GM19468 (cell line): ENCODE results near the gene MROH8.

Source experiments
- ATAC-seq: cut with Tn5 transposase; IDR thresholded peaks from one replicate; pipeline ENCODE4 v1.9.1; 2021; ENCODE audit warnings: mild to moderate bottlenecking, moderate library complexity, moderate number of reproducible peaks; ENCODE audit not compliant: unreplicated experiment; ENCODE audit errors: extremely low read depth

The MROH8 gene

DNA sequence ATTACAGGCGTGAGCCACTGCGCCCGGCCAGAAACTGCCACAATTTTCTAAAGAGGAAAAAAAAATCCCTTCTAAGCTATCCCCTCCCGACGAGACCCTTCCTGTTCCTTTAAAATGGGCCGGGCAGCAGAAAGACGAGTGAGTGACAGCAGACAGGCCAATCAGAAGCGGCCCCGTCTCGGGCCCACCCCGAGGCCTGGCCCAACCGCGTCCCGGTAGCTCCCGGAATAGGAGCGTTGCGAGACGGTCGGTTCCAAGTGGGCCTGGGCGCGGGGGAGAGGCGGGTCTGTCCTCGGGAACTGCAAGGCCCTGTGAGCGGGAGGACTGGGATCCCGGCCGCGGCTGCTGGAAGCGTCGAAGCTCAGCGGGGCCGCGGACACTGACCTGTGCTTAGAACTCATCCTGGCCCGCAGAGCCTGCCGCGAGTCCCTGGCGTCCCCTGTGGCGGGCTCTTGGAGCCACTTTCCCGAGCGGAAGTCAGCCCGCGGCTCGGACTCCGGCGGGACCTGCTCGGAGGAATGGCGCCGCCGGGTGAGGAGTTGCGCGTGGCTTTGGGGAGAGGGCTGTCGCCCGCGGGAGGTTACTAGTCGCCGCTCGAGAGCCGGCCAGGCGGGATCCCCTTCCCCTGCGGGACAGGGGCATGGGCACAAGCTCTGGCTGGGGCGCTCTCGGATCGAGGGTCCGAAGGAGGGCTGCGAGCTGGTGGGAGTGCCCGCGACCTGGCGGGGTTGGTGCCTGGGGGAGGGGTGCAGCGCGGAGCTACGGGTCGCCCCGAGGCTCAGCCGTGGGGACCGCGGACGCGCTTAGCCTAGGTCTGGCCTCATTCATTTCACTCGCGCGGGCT, at the start of gene MROH8, which contains the start of gene RPN2:
TSS of gene MROH8 (minus strand) at position 710 of the 844 bp plus-strand sequence.
TSS of gene RPN2 (plus strand) at position 492 of the 844 bp plus-strand sequence. CDS start at position 519, 27 bp downstream.
- peak; percentile 55 for ATAC-seq

DNA sequence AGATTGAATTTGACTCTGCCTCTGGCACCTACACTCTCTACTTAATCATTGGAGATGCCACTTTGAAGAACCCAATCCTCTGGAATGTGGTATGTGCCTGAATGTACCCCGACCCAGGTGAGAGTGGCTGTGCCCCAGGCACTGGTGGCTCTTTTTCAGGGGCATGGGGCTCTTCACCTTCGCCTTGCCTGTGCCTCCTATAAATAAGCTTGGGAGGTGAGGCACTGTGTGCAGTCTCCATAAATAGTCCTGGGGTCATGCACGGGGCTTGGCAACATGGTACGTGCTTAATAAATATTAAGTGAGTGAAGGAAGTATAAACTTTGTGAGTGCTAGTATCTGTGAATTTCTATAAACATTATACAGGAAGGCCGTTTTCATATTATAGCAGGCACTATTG, 49.3 kb upstream of the MROH8 start:
- ATAC-seq, result no peak

DNA sequence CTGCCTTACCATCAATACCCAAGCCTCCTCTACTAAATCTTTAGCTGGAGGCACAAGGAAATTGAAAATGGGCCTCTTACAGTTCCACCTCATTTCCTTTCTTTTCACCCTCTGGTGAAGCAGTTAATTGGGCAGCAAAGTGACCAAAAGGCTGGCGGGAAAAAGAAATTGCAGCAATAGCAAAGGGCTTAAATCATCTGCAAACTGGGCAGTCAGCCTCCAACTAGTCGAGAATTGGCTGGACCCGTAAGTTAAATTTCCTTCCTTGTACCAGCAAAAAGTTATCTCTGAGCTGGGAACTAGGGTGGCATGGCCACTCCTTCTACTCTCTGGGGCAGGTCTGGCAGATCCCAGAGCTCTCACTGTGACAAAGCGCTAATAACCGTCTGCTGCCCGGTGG, 48.7 kb upstream of the MROH8 start:
- ATAC-seq, result no peak

DNA sequence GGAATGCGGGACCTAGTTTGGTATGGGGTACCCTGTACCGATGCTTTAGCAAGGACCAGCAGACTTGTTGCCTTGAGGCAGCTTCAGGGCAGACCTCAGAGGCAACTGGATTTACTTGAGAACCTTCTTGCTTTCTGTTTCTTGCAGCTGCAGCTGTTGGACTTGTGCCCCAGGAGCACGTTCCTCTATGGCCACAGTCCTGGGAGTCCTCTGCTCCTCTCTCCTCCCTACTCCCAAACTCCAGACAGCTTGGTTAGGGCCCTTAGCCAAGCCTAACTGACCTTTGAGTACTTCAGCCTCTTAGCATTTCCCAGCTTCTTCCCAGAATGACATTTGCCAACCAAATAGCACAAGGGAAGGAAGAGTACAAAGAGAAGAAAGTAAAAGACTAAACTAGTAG, 47.5 kb upstream of the MROH8 start:
- ATAC-seq, result no peak

DNA sequence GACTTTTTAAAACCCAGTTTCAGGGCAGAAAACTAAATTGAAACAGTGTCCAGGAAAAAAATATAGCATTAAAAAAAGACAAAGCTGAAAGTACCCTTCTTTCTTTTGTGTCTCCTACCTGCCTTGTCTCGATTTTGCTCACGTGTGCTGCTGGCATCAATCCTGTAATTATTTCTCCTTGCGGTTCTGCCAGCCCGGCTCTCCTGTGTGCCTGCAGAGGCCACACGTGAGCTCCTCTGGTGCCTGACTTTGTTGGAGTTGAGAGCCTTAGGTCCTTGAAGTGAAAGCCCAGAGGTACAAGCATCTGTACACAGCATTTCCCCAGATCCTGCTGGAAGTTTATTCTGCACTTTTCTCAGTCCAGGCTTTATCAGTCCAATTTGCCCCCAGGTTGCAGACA, 45.8 kb upstream of the MROH8 start:
- ATAC-seq, result no peak

DNA sequence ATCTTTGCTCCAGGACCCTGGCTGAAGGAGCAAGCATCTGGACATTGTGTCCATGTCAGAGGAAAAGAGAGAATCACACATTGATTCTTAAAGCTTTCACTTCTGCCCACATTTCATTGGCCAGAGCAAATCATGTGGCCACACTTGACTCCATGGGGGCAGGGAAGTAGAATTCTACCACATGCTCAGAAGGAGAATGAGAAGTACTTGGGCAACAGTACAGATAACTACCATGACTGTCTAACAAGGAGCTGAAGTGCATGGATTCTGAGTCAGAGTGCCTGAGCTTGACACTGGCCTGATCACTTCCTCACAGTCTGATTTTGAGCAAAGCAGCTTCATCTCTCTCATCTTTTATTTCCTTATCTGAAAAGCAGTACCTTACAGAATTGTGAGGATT, 43.7 kb upstream of the MROH8 start:
- ATAC-seq, result no peak

DNA sequence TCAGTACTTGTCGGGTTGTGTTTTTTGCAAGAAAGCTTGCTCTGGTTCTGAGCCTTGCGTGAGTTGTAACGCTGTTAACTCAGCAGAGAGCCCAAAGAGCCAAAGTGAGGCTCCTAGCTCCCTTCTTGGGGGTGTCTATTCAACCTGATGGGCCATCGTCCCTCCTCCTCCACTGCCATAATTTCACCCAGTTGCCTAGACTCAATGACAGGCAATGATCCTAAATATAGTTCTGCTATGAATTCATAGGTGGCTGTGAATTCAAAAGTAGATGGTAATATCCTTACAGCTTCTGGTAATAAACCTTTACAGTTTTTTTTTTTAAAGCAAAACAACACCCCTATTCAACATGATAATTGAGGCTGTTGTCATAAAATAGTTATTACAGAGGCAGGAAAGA, 42.7 kb upstream of the MROH8 start:
- ATAC-seq, result no peak

DNA sequence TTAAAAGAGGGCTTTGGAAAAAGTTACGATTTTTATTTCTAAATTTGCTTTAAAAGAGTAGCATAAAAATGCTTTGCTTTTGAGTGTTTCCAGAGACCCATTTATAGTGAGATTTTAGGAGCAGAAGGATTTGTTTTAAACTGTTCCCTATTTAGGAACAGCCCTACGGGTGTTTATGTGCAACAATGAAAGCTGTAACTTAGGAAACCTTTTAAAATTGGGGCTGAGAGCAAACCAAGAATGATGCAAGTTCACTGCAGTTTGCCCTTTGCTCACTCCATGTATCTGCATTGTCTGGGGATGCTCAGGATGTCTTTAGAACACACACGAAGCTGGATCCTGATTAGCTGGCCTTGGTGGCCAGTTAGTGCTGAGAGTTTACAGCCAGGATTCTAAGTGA, 41.4 kb upstream of the MROH8 start:
- ATAC-seq, result no peak

DNA sequence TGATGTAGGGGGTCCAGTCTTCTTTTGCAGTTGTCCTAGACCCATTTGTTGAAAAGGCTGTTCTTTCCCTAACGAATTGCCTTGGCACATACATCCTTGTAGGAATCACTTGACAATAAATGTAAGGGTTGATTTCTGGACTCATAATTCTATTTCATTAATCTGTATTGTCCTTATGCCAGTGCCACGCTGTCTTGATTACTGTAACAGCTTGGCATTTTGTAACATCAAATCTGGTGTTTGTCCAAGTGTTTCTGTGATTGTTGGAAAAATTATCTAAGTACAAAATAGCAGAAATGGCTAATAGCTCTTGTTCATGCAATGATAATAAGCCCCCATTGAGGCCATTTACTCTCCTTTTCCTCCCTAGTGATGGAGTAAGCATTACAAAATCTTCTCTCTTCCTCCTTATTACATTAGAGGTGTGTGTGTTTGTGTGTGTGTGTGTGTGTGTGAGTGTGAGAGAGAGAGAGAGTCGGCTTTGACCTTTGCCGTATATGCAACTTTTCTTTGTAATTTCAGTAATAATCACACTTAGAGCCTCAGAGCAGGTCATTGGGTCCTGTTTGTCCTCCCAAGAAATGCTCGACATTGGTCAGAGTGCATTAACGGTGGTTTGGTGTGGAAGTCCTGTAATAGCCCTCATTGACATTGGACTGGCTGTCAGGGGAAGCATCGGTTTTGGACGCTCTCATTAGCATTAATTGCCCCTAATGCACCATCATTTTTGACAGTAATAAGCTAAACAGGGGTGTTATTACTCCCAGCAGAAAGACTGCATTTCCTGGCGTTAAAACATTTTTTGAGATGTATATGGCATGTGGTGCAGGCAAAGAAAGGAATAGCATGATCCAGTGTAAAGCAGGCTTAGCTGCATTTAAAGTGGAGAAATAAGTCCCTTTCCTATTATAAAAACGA, 40.7 kb upstream of the MROH8 start:
- ATAC-seq, result no peak

DNA sequence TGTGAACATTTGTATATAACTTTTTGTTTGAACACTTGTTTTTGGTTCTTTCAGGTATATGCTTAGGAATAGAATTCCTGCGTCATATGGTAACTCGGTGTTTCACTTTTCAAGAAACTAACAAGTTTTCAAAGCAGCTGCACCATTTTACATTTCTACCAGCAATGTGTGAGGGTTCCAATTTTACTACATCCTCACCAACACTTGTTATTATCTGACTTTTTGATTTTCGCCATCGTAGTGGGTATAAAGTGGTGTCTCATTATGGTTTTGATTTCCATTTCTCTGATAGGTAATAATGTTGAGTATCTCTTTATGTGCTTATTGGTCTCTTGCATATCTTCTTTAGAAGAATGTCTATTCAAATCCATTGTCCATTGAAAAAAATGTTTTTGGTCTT, 39.6 kb upstream of the MROH8 start:
- ATAC-seq, result no peak

DNA sequence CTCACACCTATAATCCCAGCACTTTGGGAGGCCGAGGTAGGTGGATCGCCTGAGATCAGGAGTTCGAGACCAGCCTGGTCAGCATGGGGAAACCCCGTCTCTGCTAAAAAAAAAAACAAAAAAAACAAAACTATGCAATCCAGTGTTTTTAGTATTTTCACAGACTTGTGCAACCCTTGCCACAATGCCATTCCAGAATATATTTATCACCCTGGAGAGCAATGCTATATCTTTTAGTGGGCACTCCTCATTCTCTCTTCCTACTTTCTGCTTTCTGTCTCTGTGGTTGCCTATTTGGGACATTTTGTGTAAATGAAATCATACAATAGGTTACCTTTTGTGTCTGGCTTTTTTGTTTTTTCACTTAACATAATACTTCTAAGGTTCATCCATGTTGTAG, 39.1 kb upstream of the MROH8 start:
- ATAC-seq, result no peak

DNA sequence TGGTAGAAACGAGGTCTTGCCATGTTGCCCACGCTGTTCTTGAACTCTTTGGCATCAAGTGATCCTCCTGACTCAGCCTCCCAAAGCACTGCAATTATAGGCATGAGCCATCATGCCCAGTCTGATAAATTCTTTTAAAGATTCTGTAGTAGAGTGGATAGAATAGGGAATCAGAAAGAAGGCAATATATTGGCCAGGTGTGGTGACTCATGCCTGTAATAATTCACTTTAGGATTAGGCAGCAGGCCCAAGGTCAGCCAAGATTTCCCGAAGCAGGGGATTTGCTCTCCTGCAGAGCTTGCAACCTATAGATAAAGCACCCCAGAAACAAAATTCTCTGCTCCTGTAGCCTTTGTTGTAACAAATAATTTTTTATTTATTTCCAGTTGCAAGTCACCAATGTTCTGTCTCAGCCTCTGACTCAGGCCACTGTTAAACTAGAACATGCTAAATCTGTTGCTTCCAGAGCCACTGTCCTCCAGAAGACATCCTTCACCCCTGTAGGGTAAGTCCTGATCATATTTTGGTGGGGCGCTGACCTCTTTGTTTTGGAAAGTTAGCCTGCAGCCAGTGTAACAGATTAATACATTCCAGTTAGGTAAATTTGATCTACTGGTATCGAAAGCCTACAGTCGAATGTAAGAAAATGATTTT, 30.4 kb upstream of the MROH8 start:
- ATAC-seq, result no peak

DNA sequence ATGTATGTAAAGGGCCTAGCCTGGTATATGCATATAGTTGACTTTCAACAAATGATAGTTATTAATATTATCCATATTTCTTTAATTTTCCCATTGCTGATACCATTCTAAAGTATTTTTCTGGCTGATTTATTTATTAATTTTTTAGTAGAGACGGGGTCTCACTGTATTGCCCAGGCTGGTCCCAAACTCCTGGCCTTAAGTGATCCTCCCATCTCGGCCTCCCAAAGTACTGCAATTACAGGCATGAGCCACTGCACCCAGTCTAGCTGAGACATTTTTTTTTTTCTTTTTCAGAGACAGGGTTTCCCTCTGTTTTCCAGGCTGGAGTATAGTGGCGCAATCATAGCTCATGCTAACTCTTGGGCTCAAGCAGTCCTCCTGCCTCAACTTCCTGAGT, 29.8 kb upstream of the MROH8 start:
- no peak for ATAC-seq

DNA sequence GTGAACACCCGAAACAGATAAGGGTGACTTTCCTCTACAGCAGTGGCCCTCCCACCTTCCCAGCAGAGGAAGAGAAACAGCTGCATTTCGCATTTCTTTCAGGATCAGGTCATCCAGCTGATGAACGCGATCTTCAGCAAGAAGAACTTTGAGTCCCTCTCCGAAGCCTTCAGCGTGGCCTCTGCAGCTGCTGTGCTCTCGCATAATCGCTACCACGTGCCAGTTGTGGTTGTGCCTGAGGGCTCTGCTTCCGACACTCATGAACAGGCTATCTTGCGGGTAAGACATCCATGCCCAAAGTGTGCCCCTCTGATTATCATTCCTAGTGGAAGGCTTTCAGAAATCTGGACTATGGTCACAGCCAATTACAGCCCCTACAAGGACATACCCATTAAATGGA, 27.8 kb upstream of the MROH8 start:
- no peak for ATAC-seq

DNA sequence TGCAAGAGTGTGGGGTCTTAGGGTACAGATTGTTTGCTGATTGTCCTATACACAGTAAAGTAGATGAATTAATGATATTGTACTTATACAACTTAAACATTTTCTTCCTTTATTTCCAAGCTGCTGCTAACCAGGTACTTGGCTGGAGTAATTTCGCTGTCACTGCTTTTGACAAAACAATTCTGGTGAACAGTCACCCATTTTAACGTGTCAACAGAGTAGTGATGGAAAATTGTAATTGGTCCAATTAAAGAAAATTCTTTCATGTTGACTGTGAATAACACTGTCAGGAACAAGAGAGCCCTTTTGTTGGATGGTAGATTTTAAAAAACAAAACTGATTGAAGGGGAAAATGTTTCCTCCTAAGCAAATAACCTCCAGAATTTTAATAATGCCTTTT, 26.4 kb upstream of the MROH8 start:
- no peak for ATAC-seq

DNA sequence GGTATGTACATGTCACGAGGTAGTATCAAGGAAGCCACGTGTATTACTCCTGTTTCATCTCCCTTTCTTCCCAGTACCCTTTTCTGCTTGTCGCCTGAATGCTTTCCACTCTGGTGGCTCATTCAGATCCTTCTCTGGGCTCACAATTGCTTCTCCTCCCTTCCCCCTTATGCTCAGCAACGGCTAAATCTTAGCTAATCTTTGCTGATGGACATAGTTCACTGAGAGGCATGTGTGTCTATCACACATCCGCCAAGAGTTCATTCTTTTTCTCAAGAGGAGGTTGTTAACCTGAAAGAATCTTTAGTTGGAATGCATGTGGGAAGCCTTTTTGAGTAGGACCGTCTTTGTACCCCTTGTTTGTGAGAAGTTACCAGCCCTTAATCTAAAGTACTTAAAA, 25.8 kb upstream of the MROH8 start:
- no peak for ATAC-seq

DNA sequence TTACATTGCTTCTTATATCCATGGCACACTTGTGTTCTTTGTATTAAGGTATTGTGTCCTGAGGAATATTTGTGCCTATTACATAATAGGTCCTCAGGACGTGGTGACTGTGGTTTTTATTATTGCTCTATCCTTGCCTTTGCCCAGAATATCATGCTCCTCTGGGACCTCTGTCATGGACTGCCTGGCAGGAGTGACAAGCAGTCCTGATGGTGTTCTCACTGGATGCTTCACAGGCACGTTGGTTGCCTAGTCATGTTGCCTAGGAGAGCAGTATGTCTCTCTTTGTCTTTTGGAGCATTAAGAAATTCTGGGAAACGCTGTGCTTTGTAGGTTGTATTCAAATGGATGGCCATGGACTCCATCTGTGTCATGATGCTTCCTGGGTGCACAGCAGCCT, 24.7 kb upstream of the MROH8 start:
- ATAC-seq, result no peak

DNA sequence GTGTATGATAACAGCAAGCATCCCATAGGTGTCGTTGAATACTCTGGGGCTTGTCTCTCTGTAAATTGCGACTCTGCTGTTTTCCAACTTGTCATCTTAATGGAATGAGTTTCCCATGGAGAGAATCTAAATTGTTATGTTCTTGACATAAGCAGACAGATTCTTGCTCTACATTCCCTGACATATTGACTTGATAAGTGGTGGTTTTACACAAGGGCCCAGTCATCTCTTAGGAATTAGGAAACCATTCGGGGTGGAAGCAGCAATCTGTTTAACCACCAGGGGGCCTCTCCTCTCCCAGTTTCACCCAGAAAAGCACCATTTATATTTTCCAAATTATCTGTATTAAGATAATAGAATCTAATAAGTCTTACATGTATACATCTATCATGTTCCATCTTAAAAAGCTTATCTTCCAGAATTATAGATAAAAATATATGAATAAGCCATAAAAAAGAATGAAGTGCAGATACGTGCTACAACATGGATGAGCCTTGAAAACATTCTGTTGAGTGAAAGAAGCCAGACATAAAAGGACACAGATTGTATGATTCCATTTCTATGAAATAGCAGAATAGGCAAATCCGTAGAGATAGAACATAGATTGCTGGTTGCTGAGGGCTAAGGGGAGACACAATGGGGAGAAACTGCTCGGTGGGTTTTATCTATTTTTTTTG, 23.1 kb upstream of the MROH8 start:
- no peak for ATAC-seq

DNA sequence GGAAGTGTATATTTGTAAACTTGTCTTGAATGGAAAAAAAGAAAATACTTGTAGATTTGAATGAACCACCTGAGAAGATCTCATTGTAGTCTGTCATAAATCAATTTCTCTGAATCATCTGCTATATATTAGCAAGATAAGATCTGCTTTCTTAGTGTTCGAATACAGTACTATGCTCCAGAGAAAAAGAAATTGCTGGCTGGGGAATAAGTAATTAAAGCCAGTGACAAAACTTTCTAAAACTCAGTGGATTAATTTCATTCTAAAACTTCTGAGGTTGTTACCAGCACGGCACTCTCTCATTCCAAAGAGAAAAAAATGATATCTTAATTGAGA, 22.4 kb upstream of the MROH8 start:
- no peak for ATAC-seq
